Measurements from ENCODE around the gene TUBGCP2.

DNA sequence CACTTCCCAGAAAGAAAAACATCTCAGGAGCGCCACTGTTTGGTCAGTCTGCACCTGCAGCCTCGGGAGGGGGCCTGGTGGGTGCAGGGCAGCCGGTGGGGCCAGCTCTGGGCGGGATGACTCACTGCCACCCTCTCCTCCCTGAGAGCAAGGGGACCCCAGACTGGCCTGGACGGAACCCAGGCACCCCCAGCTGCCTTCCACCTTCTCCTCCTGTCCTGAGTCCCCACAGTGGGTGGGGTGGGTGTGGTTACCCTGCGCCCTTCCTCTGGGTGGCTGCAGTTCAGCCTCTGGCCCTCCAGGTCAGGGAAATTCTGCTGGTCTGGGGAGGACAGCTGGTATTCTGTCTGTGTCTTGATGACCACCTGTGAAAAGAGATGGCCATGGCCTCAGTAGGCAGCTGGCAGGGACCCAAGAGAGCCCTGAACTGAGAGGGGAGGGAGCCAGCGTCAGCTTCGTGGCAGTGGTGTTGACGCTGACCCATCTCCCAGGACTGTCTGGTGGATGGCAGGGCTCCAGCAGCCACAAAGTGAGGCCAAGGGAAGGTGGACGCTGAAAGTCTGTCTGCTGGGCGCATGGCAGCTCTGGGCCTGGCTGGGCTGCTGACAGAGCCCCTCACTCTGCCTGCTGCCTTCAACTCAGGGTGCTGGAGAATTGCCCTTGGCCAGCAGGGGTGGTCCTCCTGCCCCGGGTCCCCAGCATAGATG, 19.1 kb upstream of the TUBGCP2 start:
- TF ChIP-seq, protein P1, sequence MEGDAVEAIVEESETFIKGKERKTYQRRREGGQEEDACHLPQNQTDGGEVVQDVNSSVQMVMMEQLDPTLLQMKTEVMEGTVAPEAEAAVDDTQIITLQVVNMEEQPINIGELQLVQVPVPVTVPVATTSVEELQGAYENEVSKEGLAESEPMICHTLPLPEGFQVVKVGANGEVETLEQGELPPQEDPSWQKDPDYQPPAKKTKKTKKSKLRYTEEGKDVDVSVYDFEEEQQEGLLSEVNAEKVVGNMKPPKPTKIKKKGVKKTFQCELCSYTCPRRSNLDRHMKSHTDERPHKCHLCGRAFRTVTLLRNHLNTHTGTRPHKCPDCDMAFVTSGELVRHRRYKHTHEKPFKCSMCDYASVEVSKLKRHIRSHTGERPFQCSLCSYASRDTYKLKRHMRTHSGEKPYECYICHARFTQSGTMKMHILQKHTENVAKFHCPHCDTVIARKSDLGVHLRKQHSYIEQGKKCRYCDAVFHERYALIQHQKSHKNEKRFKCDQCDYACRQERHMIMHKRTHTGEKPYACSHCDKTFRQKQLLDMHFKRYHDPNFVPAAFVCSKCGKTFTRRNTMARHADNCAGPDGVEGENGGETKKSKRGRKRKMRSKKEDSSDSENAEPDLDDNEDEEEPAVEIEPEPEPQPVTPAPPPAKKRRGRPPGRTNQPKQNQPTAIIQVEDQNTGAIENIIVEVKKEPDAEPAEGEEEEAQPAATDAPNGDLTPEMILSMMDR (IDR thresholded peaks at IDR 0.05), result no peak
- no peak for TF ChIP-seq EP300 (IDR thresholded peaks at IDR 0.05)

Data from ovary (tissue), 3 donors.